ENCODE data around the gene WNT9A. TPM values are rescaled to one million over a fixed set of nuclear protein-coding genes. Genes with fewer than 3 reads are reported as not detected.

WNT9A gene
- total and polyA plus RNA-seq, 2 of the 4 experiments (the other 2 are of a cell fraction): 0.18 to 0.36 TPM

DNA sequence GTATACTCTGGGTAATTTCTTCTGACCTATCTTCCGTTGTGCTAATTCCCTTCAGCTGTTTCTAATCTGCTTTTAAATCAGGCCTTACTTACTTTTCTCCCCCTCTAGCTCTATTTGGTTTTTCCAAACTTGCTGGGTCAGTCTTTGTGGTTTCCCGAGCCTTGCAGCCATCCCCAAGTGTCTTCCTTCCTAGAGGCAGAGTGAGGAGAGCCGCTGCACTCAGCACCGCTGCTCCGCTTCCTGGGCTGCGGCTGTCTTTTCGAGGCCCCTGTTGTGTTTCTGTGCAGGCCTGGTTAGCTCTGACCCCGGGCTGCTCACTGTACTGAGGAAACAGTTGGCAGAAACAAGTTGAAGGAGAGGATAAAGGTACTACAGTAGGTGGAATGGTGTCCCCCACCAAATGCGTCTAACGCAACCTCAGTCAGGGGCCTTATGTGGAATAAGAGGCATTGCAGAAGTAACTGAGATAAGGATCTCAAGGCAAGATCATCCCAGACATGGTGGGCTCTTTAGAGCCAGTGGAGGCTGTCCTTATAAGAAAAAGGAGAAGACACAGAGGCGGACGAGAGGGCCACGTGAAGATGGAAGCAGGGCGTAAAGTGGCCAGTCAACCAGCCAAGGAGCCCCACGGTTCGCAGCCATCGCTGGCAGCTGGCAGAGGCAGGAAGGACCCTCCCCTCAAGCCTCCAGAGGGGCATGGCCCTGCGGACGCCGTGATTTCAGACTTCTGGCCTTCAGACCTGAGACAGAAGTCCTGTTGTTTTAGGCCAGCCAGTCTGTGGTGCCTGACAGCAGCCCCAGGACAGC is 10.5 kb downstream of the WNT9A start (continued):
- no peak for TF ChIP-seq MAZ (IDR thresholded peaks at IDR 0.05; ENCODE audit: borderline replicate concordance, low read depth, low read length)

DNA sequence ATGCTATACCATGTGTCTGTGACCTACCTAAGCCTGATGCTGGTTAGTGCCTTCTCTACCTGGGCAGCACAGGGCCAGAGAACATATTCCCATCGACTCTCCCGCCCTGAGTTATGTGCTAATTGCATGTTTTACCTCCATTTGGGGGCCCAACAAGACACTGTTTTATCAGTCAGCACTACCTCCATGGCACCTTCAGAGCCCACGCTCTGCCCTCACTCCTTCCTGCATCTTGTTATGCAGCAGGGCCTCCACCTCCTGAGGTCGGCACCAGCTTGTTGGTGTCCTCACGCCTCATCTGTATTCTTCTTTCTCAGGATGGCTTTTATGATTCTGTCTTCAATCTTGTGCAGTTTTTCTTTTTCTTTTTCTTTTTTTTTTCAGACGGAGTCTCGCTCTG is 11.9 kb downstream of the WNT9A start:
- intact Hi-C loops (cut with micrococcal nuclease) (no loop called here), in situ Hi-C loops (cut with MboI; ENCODE audit: low sequenced_read_pairs) (loop anchor here (25.0 kb wide), 1 partner anchor 449 kb away; no protein-coding TSS in a partner anchor), dilution Hi-C loops (cut with HindIII; ENCODE audit: low sequenced_read_pairs, unreplicated experiment) (no loop called here)
- H3K14ac ChIP-seq (replicated peaks; ENCODE audit: low read depth, low read length): no peak overlapping the region
- no peak for ATAC-seq (ENCODE audit: low read depth)
- no peak overlapping the region for H4K91ac ChIP-seq (ENCODE audit: insufficient read depth, low read depth, low read length)
- no peak overlapping the region for H4K5ac ChIP-seq (ENCODE audit: low read depth, low read length)
- no peak overlapping the region for H3K4me2 ChIP-seq (ENCODE audit: low read depth, low read length)
- H3K9me3 ChIP-seq (ENCODE audit: control insufficient read depth, insufficient read depth, low read length): peaks cover 20% of the 10 kb centered on the region; the same call in 1 of the 2 replicates
- 70% methylated on average over 3 of the region's 7 CpGs; no CpG with 5 or more reads in 1 of the 2 experiments for WGBS, 2 experiments (ENCODE audit: extremely low coverage in 2 of 2, insufficient read length in 1 of 2)
- no peak overlapping the region for H2BK20ac ChIP-seq (ENCODE audit: low read depth, low read length)
- no peak overlapping the region for H4K8ac ChIP-seq (ENCODE audit: low read depth in 2 of 2, low read length in 2 of 2)
- no peak overlapping the region for H2AK5ac ChIP-seq (ENCODE audit: low read depth, low read length)
- H3K4ac ChIP-seq (ENCODE audit: low read depth, low read length): no peak overlapping the region
- no peak overlapping the region for H3K23ac ChIP-seq (ENCODE audit: low read depth, low read length)
- ChIA-PET POLR2A (ENCODE audit: unreplicated experiment) (no interaction called here), CTCF (interaction anchor here (0.6 kb wide), 1 partner anchor 49 kb away, joined by 4 read pairs; no protein-coding TSS in a partner anchor)
- H3K79me1 ChIP-seq (ENCODE audit: low read depth in 1 of 2, low read length in 2 of 2): no peaks in the 10 kb centered on the region
- H3K4me3 ChIP-seq (ENCODE audit: insufficient read depth, low read depth, low read length): no peak overlapping the region
- H3K9me1 ChIP-seq (ENCODE audit: insufficient read depth, low read length): no peaks in the 10 kb centered on the region
- H2BK15ac ChIP-seq (ENCODE audit: low read depth, low read length): no peak overlapping the region
- no peaks in the 10 kb centered on the region for H4K20me1 ChIP-seq (ENCODE audit: insufficient read depth, low read length)
- H3K56ac ChIP-seq (ENCODE audit: extremely low read depth, insufficient read depth, low read length): no peak overlapping the region
- no peak for DNase-seq
- H2AFZ ChIP-seq (replicated peaks; ENCODE audit: low read length, poor library complexity): no peak overlapping the region
- no peak overlapping the region for H2BK5ac ChIP-seq (ENCODE audit: low read depth, low read length, poor library complexity, severe bottlenecking)
- no peak overlapping the region for H2AK9ac ChIP-seq (replicated peaks; ENCODE audit: low read depth, low read length, poor library complexity)
- no peak overlapping the region for H3K27ac ChIP-seq (ENCODE audit: insufficient read depth, low read length)
- no peak overlapping the region for H2BK120ac ChIP-seq (ENCODE audit: low read depth, low read length)
- no peak overlapping the region for H3K9ac ChIP-seq (ENCODE audit: low read depth, low read length)
- H3K4me1 ChIP-seq (ENCODE audit: control insufficient read depth, insufficient read depth, low read length): no peaks in the 10 kb centered on the region
- no peaks in the 10 kb centered on the region for H3K27me3 ChIP-seq (ENCODE audit: control insufficient read depth, insufficient read depth, low read length)
- no peaks in the 10 kb centered on the region for H3K36me3 ChIP-seq (ENCODE audit: control insufficient read depth, insufficient read depth, low read length)
- no peak overlapping the region for H3K18ac ChIP-seq (ENCODE audit: low read depth, low read length)
- no TSS peak for BruUV-seq (replicated peaks)
- TF ChIP-seq CHD1 (IDR thresholded peaks at IDR 0.05; ENCODE audit: low read depth, low read length): no peak
- no peak for TF ChIP-seq BHLHE40 (IDR thresholded peaks at IDR 0.05; ENCODE audit: low read depth, low read length)
- TF ChIP-seq, protein P1, sequence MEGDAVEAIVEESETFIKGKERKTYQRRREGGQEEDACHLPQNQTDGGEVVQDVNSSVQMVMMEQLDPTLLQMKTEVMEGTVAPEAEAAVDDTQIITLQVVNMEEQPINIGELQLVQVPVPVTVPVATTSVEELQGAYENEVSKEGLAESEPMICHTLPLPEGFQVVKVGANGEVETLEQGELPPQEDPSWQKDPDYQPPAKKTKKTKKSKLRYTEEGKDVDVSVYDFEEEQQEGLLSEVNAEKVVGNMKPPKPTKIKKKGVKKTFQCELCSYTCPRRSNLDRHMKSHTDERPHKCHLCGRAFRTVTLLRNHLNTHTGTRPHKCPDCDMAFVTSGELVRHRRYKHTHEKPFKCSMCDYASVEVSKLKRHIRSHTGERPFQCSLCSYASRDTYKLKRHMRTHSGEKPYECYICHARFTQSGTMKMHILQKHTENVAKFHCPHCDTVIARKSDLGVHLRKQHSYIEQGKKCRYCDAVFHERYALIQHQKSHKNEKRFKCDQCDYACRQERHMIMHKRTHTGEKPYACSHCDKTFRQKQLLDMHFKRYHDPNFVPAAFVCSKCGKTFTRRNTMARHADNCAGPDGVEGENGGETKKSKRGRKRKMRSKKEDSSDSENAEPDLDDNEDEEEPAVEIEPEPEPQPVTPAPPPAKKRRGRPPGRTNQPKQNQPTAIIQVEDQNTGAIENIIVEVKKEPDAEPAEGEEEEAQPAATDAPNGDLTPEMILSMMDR (conservative IDR thresholded peaks at IDR 0.05; ENCODE audit: low read depth, low read length): no peak
- no peak for TF ChIP-seq MXI1 (IDR thresholded peaks at IDR 0.05; ENCODE audit: borderline replicate concordance, low read depth, low read length)
- no peak for TF ChIP-seq CEBPB (IDR thresholded peaks at IDR 0.05; ENCODE audit: low read depth, low read length)
